Umbilical cord (tissue), 2 donors: ENCODE results near the gene POU6F2. TPM values are rescaled to one million over a fixed set of nuclear protein-coding genes. Genes with fewer than 3 reads are reported as not detected.

ENCODE experiments used
- DNase-seq: peaks from one replicate; pipeline ENCODE4 v3.0.0-alpha.2; 2015; ENCODE audit warnings: low spot score
- total RNA-seq: library from RNA; depleted of rRNA; stranded (reverse); fragments of >200 nt; gene quantifications from one replicate; pipeline ENCODE4 v1.2.3, GENCODE V29; 2014; ENCODE audit warnings: low replicate concordance; ENCODE audit not compliant: insufficient read depth

The POU6F2 gene
- total RNA-seq, 1 donor from 2014 or later, result 2.9 TPM

DNA sequence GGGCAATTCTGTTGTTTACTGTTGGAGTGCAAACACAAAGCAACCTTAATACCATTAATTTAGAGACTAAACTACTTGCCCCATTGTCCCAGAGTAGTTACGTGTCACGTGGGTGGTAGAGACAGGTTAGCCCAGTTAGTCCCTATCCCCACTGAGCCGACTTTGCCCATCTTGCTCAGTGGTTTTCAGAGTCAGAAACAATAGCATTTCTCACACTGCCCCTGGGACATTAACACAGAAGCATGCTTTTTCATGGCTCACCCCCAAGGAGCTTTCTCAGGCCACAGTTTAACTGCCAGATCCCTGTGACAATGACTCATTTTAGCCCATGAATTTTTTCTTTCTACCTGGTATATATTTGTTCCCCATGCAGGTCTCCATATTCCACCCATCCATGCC lies 271.0 kb downstream of the POU6F2 start:
- no peak for DNase-seq

DNA sequence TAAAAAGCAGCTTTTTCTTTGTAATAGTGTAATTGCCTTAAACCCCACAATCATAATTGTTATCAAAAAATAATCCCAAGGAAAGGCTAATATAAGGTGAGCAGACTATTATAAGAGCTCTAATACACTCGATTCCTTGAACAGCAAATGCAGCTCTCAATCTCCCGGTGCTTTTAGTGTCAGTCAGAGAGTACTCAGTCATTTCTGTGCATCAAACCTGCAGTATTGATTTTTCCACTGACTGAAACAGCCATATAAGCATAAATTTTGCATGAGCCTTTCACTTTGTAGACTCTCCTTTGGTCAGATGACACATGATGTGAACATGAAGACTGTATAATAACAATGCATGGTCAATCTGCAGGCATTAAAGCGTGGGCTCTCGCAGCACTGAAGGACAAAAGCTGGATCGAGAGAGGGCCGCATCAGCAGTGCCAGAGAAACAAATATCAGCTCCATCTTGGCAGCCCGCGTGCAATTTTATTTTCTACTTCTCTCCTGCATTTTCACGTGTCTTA lies 272.0 kb downstream of the POU6F2 start:
- no peak for DNase-seq

DNA sequence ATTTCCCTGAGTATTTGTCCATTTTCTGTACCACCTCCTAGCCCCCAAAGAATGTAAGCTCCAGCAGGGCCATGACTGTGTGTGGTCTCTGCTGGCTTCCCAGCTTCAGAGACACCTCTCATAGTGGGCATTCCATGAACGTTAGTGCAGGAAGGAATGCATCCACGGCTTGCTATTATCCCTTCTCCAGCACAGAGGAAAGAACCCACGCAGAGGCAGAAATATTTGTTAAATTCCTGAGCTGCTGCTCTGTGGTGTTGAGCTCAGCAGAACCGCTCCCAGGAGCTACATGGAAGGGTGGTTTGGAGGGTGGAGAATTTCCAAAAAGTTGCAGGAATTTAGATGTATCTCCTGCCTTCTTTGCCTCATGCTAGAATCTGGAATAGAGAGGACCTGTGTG lies 275.2 kb downstream of the POU6F2 start:
- no peak for DNase-seq

DNA sequence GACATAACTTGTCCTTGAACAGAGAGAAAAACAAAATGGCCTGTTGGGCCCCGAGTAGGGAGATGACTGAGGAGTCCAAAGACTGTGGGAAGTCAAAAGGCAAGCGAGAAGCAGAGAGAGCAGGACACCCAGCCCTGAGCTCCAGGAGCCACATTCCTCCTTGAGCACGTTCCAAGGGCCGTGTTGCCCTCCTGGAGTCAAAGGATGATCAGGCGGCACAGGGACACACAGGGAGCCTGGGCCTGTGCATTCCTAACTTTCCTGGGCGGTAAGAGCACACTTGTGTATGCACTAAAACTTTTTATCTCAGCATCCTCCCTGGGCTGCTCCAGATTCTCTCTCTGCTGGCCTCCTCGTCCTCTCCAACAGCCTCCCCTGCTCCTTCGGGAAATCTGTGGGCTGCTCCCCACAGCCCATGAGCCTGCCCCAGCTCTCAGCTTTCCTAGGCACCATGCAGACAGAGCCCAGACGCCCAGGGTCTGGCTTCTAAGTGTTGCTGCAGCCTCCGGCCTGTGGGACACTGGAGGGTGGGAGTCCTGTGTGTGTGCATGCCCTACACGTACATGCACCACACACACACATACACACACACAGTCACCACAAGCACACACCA lies 281.8 kb downstream of the POU6F2 start:
- DNase-seq, result no peak

DNA sequence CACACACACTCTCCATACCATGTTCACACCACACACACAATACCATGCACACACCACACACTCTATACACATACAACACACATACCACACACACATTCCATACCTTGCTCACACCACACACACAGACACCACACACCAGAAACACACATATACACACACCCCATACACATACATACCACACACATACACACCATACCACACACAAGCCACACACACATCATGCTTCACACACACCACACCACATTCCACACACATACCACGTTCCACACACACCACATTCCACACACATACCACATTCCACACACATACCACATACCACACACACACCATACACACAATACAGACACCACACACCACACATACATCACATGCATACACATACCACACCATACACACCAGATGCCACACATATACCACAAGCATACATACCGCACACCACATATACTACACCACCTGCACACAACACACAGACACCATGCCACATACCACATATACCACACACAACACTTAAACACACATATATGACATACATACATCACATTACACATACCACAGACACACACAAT lies 282.7 kb downstream of the POU6F2 start:
- DNase-seq, result no peak

DNA sequence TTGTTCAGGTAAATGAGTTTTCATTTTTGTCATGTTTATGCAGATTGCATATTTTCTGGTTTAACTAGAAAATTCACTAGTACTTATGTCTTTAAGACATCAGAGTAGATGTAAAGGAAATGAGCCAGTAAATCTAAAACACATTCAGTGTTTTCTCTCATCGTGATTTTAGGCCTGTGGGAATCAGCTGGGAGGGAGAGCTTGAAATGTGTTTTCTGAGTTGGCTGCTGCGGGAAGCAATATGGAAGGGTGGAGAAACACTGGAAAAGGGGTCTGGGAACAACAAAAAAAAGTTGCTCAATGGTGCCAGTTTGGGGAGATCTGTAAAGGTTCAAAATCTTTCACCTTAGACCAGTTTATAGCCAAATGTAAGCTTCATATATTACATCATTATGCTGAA lies 284.1 kb downstream of the POU6F2 start:
- no peak for DNase-seq

DNA sequence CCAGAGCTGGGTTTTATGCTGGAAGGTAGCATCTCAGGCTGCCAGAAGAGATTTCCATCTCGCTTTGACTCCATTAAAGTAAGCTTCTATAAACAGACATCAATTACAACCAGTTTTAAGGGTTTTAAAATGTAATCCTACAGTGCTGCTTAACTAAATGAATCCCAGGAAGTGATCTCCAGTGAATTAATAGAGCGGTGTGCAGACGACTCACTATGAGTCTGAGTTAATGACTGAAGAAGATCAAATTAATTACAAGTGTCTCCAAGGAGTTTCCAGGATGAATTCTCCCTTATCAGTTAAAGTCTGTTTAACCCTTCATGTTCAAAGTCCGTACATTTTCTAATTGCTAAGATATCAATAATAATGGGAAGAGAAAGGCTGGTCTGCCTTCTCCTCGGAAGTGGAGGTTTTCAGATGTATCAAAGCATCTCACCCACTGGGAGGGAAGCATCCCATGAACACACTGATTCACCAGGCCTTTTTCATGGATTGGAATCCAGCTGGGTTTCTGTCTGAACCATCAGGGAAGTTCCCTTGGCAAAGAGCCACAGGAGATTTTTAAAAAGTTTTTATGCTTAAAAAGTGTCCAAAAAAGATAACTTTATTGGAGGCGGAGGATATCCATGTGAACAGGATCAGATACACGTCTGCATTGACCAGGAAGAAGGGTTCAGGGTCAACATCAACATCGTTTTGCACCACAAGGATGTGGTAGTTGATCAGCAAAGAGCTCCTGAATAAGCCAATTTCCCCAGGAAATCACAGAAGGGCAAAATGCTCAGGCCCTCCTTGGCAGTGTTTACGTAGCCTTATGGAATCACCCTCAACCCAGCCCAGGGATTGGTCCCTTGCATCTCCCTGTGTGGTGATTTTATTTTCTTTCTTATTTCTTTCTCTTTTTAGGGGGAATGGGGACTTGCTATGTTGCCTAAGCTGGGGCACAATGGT lies 288.2 kb downstream of the POU6F2 start:
- DNase-seq, result peak; percentile 5

DNA sequence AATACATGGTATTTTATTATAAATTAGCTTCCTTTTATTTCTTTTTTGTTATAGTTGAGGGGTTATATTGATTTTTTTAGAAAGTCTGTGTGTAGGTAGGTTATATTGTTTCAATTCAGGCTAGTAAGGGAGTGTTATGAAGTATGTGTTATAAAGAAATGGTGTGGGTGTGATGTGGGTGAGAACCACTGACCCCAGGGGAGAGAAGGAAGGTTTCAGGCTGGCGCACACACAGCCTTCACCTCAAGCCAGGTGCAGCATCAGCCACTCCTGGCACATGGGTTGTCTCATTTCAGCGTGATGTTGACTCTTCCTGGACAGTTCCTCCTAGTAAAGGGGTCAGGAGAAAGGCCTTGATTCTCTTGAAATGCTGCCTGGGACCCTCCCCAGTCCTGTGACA lies 291.3 kb downstream of the POU6F2 start:
- no peak for DNase-seq

DNA sequence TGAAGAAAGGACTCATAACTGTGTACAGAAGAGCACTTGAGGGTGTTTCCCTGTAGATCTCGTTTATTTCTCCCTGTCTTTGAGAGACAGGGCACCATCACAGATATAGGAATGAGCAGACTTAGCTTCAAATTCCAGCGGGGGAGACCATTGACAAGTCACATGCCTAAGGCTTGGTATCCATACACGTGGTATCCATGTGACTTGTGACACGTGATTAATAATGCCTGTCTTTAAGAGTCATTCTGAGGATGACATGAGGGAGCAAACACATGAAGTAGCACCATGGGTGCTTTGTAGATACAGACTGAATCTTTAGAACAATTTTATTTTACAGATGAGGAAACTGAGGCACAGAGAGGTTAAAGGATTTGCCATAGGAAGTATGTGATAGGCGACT lies 292.3 kb downstream of the POU6F2 start:
- no peak for DNase-seq

DNA sequence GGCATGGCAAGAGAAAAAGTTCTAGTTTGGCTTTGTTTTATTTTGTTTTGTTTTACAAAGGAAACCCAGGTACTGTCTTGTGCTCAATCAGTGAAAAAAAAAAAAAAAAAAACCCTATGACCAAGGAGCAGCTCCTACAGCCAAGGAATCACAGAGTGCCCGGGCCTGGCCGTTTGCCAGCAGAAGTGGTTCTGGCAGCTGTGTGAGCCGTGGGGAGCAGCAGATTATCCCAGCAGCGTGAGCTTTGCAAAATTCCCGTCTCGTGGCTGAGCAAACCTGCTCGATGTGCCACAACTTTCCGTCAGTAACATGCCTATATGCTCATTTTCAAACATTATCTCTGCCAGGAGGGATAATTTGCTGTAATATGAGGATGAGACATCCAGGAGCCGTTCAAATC lies 293.7 kb downstream of the POU6F2 start:
- peak; percentile 46 for DNase-seq

DNA sequence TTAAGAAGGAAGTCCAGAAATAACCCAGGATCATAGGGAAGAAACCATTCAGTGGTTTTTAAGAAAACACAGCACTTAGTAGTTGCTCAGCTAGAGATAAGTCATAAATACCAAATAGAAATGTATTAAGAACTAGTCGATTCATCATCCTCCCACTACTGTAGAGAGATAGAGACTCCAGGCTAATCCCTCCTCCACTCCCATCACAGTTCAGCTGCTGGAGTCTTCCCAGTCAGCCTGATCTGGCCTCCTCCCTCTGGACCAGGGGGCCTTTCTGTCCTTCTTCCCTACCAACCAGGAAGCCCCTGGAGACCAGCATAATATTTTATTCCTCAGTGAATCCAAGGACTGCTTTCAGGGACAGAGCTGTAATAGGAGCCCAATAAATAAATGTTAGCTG lies 294.4 kb downstream of the POU6F2 start:
- DNase-seq, result no peak

DNA sequence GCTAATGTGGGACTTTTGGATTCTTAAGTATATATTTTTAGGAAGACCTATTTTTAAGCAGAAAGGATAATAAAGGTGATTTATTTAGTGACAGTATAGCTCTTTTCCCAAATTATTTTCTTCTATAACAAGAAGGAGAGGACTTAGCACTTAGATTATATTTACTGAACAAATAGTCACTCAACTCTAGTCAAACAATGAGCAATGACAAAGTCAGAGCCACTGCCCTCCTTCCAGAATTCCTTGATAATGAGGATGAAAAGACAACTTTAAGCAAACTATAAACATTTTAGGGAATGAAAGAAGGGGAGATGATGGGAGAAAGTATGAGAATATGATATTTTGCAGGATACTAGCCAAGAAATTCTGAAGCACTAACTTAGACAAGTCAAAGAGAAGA lies 295.0 kb downstream of the POU6F2 start:
- no peak for DNase-seq

DNA sequence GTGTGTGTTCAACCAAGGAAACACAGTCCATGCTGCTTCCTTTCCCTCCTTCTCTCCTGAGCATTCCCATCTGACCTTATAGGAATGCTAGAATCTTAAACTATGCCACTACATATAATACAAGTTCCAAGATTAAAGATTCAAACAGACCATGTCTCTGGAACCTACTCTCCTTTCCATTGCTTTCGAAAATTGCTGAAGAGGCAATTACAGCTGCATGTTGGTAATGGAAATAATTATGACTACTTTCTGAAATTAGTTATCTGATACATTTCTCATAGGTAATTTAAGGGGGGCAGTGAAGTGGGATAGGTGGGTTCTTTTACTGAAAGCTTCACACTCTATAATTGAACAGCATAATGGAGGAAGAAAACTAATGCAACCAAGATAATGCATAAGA lies 302.6 kb downstream of the POU6F2 start:
- DNase-seq, result no peak

DNA sequence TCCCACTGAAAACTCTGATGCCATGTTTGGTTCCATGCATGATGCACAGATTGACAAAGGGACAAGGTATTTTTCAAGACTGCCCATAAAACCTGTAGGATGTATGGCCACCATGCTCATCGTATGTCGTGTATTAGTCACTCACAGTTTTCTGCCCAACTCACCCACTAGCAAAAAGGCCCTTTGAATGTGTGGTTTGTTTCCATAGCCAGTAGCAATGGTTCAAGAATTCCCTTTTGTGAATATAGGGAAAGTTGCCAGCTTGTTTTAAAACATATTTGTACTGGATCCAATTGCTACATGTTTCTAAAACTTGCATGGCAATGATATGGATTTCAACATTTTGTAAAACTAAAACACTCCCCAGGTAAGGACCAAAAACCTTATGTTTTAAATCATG lies 307.5 kb downstream of the POU6F2 start:
- DNase-seq, result no peak

DNA sequence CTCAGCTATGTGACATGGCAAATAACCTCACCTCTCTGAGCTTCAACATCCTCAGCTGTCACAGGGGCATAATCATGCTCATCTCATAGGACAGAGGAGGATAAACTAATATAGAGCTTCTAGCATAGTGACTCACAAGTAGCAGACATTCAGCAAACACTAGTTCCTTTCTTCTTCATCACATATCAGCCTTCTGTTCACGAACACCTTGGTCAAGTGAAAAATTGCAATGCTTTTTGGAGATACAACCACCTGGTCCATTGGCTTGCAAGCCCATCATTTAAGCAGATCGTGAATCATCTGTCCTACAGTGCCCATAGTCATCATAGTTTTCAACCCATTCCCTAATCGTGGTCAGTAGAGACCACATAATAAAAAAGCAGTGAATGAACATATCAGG lies 310.6 kb downstream of the POU6F2 start:
- DNase-seq, result no peak

DNA sequence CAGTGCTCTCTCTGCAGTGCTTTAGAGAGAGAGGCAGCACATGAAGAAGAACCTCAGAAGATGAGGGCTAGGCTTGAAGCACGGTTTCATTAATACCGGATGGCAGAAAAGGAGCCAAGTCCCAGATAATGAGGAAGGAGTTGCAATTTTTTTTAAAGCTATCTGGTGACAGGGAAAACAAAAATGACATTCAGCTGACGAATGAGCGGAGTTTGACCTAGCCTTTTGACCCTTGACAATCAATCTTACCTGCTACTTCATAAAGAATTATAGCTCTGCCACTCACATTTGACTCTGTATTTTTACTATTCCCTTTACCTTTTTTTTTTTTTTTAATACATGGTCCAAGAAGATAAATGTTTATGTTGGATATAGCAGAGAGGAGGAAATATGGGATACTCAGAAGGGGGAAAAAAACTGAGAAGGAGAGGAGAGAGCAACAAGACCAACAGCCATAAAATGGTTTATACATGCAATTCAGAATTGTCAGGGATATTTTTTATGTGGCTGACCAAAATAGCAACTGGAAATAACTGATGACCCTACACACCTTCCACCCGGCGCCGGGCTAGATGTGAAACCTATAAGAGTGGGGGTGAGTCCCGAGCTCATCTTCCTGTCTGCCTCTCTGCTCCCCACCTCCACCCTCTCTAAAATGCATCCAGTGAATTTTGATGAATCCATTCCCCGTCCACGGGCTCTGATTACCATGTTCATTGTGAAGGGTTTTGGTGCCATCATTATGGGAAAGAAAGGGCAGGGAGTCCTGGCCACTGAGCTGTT lies 314.1 kb downstream of the POU6F2 start:
- DNase-seq, result no peak

DNA sequence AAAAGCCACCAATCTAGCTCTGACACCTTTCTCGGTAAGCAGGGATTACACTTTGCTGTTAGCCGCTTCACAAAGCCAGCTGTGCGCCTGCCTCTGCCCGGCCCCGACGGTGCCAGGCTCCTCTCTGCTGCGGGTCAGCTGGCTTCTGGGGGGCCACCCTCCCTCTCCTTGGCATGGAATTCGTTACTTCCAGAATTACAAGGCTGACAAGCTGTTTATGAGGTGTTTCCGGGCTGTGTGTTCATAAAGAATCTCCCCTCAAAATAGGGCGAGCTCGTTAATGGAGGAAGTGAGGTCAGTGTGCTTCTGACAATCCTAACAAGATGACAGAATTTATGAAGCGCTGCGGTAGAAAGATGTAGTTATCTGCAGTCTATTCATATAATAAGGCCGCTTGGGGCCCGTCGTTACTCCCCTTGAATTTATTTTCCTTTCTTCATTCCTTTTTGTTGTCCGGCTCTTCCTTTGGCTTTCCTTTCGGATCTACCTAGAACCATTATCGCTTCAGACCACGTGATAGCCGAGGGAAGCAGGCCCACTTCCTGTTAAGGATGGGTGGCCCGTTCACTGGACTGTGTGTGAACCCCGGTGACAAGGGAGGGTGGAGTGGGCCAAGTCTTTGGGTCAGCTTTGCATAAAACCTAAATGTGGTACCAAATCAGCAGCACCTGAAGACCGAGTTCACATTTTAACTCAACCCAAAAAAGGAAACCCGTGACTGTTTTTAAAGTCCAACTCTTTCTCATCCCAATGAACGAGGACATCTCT lies 315.5 kb downstream of the POU6F2 start:
- DNase-seq, result no peak

DNA sequence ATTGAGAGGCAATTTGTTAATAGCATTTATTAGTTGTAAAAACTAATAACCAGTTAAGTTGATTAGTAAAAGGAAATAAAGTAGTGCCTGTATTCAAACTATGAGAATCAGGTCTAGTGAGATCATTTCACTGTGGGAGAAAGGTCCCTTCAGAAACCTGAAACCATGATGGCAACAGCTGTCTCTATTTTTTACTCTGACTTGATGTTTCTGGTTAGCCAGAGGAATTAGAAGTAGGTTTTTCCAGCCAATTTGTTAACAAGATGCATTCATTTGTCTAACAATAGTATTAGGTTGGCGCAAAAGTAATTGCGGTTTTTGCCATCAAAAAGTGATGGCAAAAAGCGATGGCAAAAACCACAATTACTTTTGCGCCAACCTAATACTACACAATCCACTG lies 316.3 kb downstream of the POU6F2 start:
- DNase-seq, result no peak

DNA sequence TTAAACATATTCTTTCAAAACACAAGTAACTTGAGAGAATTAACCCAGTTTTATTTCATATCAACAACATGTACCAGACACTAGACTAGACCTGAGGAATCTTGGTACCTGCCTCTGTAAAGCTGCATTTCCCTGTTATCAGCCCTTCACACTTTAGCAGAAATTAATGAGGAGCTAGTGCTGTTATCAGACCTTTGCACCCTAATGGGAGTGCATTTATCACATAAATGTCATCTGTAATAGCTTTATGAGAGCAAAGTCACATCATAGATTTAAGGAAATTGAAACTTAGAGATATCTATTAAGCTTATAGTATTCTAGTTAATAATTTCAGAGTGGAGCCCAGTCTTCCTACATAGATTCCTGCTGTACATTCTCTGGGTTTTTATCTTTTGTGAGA lies 318.1 kb downstream of the POU6F2 start:
- DNase-seq, result no peak

DNA sequence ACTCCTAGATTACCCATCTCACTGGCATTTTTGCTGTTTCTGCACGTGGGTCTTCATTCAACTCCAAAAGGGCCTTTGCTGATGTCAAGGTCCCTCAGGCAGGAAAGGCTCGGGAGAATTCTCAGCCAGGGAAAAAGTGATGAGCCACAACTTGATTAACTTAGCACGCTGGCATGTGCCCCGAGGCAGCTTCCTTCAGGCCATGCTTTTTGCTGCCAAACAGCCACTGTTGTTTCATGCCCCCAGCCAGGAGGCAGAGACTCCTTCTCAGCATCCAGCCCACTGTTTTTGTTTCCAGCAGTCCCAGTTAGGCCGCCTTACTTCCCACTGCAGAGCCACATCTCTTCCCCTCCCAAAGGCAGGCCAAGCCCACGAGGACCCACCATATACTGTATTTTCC lies 322.0 kb downstream of the POU6F2 start:
- DNase-seq, result no peak

DNA sequence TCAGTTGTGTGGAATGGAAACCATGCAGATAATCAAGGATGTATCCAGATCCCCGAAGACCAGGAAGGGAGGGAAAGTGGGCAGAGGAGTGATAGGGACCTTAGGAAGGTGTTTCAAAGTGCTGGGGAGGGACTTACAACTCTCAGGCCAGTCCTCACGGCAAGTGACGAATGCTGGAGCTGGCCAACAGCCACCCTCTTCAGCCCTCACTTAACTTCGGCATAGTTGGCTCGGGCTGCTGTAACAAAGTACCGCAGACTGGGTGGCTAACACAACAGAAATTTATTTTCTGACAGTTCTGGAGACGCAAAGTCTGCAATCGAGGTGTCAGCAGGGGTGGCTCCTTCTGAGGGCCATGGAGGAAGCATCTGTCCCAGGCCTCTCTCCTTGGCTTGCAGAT lies 322.6 kb downstream of the POU6F2 start:
- no peak for DNase-seq
